Measurements from ENCODE around the gene SFT2D1. TPM values are rescaled to one million over a fixed set of nuclear protein-coding genes. Genes with fewer than 3 reads are reported as not detected.

The SFT2D1 gene
- total RNA-seq, 4 donors from 2014 or later: 34.8 to 45.3 (median 37.1) TPM

GRCh38 chr6:166281104-166281503, 61.2 kb downstream of the SFT2D1 start:
- TF ChIP-seq, protein P1, sequence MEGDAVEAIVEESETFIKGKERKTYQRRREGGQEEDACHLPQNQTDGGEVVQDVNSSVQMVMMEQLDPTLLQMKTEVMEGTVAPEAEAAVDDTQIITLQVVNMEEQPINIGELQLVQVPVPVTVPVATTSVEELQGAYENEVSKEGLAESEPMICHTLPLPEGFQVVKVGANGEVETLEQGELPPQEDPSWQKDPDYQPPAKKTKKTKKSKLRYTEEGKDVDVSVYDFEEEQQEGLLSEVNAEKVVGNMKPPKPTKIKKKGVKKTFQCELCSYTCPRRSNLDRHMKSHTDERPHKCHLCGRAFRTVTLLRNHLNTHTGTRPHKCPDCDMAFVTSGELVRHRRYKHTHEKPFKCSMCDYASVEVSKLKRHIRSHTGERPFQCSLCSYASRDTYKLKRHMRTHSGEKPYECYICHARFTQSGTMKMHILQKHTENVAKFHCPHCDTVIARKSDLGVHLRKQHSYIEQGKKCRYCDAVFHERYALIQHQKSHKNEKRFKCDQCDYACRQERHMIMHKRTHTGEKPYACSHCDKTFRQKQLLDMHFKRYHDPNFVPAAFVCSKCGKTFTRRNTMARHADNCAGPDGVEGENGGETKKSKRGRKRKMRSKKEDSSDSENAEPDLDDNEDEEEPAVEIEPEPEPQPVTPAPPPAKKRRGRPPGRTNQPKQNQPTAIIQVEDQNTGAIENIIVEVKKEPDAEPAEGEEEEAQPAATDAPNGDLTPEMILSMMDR (IDR thresholded peaks at IDR 0.05): no peak
- no peak for TF ChIP-seq POLR2A (IDR thresholded peaks at IDR 0.05)
- intact Hi-C loops (cut with DNase I): loop anchor here (5.0 kb wide), 1 partner anchor 116 kb away; no protein-coding TSS in a partner anchor
- DNase-seq: no peak

DNA sequence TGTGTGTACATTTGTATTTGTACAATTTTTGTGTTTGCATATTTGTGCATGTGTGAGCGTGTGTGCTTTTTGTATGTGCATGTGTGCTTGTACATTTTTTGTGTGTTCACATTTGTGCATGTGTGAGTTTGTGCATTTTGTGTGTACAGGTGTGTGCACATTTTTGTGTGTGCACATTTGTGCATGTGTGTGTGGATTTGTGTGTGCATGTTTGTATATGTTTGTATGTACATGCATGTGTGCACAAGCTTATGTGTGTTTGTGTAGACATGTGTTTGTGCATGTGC, 63.0 kb downstream of the SFT2D1 start:
- Histone ChIP-seq H3K9me3 (no peaks in the 10 kb centered on the region), H3K4me1 (peaks cover 0 to 8% (median 0%) of the 10 kb centered on the region in 3 donors), H3K27me3 (peaks cover 0 to 55% (median 0%) of the 10 kb centered on the region in 4 donors), H3K27ac (no peak overlapping the region), H3K4me3 (no peak overlapping the region), H3K36me3 (no peaks in the 10 kb centered on the region)
- WGBS, 2 donors: 83 to 100% methylated on average over 1 of the region's 1 CpG
- no peak for DNase-seq
- intact Hi-C loops (cut with DNase I): no loop called here
- TF ChIP-seq, protein P1 (IDR thresholded peaks at IDR 0.05): no peak
- no peak for TF ChIP-seq POLR2A (IDR thresholded peaks at IDR 0.05)

More at GRCh38 chr6:166281104-166281503, 61.2 kb downstream of the SFT2D1 start:
- whole genome bisulfite sequencing, 2 donors: 81 to 85% methylated on average over 5 to 9 of the region's 9 CpGs
- Histone ChIP-seq H3K27ac (no peak overlapping the region), H3K27me3 (peaks cover 0 to 50% (median 0%) of the 10 kb centered on the region in 4 donors), H3K4me1 (no peaks in the 10 kb centered on the region), H3K9me3 (no peaks in the 10 kb centered on the region), H3K36me3 (no peaks in the 10 kb centered on the region), H3K4me3 (no peak overlapping the region)

- no peak for DNase-seq
- Histone ChIP-seq H3K4me1 (peaks cover 0 to 8% (median 0%) of the 10 kb centered on the region in 3 donors), H3K4me3 (no peak overlapping the region), H3K36me3 (no peaks in the 10 kb centered on the region), H3K27ac (no peak overlapping the region), H3K27me3 (peaks cover 0 to 51% (median 0%) of the 10 kb centered on the region in 4 donors), H3K9me3 (no peaks in the 10 kb centered on the region)
- WGBS, 2 donors: 72 to 77% methylated on average over 8 of the region's 8 CpGs
- TF ChIP-seq POLR2A (IDR thresholded peaks at IDR 0.05): no peak
- TF ChIP-seq, protein P1 (IDR thresholded peaks at IDR 0.05): no peak
- intact Hi-C loops (cut with DNase I): no loop called here
Observed at GRCh38 chr6:166278579-166279392, 63.6 kb downstream of the SFT2D1 start.

DNA sequence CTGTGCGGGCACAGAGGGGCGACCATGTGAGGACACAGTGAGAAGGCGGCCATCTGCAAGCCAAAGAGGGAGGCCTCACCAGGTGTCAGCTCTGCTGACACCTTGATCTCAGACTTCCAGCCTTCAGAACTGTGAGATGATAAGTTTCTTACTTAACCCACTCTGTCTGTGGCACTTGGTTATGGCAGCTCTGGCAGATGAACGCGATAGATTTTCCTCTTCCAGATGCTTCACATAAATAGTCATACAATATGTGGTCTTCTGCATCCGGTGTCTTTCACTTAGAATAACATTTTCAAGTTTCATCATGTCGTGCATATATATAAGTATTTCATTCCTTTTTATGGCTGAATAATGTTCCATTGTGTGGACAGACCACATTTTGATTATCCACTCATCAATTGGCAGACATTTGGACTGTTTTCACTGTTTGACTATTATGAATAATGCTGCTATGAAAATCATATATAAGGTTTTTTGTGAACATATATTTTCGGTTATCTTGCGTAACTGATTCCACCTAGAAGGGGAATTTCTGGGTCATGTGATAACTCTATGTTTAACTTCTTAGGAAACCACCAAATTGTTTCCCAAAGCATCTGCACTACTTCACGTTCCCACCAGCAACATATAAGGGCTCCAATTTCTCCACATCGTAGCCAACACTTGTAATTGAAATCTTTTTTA, 64.3 kb downstream of the SFT2D1 start:
- no peak for DNase-seq
- intact Hi-C loops (cut with DNase I): no loop called here
- H3K4me1 ChIP-seq: peaks cover 0 to 8% (median 0%) of the 10 kb centered on the region in 3 donors
- H3K9me3 ChIP-seq: no peaks in the 10 kb centered on the region
- TF ChIP-seq POLR2A (IDR thresholded peaks at IDR 0.05): no peak
- no peak overlapping the region for H3K27ac ChIP-seq
- peaks cover 0 to 44% (median 0%) of the 10 kb centered on the region in 4 donors for H3K27me3 ChIP-seq
- no peak overlapping the region for H3K4me3 ChIP-seq
- WGBS, 2 donors: 70 to 72% methylated on average over 11 of the region's 11 CpGs
- H3K36me3 ChIP-seq: no peaks in the 10 kb centered on the region

GRCh38 chr6:166277018-166277417, 65.3 kb downstream of the SFT2D1 start:
- peaks cover 0 to 8% (median 0%) of the 10 kb centered on the region in 3 donors for H3K4me1 ChIP-seq
- H3K9me3 ChIP-seq: no peaks in the 10 kb centered on the region
- intact Hi-C loops (cut with DNase I): no loop called here
- H3K36me3 ChIP-seq: no peaks in the 10 kb centered on the region
- H3K4me3 ChIP-seq: no peak overlapping the region
- WGBS, 2 donors: 30 to 42% methylated on average over 11 of the region's 11 CpGs
- no peak overlapping the region for H3K27ac ChIP-seq
- no peak for DNase-seq
- TF ChIP-seq, protein P1 (IDR thresholded peaks at IDR 0.05): no peak
- H3K27me3 ChIP-seq: peaks cover 0 to 36% (median 0%) of the 10 kb centered on the region in 4 donors
